Activated CD4-positive, alpha-beta T cell treated with anti-CD3 and anti-CD28 coated beads for 1 hour (primary cell): ENCODE measurements around the gene HAUS5.
A peak's percentile ranks its signal among the peaks of the same experiment; 100 is the strongest.
"Not testable (repeated sequence)": the region's sequence is repeated elsewhere in the genome, so short reads cannot be mapped to it uniquely, and the experiment has no call there.

Experiments used
- DNase-seq: peaks from one replicate; pipeline ENCODE4 v3.0.0-alpha.2; 2020

HAUS5 gene

GRCh38 chr19:35644206-35644986 is 31.9 kb downstream of the HAUS5 start:
- peak; percentile 89 for DNase-seq

DNA sequence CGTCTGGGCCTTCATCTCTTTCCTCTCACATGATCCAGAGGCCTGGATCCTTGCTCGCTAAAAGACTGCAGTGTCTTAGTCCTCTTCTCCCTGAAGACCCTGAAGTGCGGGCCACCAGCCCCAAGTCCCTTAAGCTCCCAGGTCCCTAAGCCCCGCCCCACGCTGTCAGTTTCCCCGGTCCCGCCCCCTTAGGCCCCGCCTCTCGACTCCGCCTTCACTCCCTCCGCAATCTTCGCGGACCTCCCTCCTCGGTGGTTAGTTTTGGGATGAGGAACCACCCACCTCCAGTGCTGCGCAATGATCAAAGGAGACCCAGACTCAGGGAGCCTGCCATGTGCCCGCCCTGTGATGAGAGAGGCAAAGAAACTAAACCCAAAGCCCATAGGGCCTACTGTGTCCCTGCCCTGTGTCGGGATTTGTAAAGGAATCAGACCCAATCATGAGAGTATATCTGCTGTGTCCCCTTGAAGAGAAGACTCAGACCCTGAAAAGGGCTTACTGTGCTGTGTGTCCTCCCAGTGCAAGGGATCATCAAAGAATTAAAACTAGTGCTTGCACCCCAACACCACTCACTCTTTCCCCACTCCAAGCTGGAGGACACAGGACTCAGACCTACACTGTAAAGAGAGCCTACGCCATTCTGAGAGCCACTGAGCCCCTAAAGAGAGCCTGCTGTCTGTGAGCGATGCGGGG is 32.6 kb downstream of the HAUS5 start:
- DNase-seq = peak; percentile 56

GRCh38 chr19:35645680-35646511 is 33.4 kb downstream of the HAUS5 start:
- DNase-seq = no peak

- peak; percentile 83 for DNase-seq
Observed at GRCh38 chr19:35648017-35648961, 35.8 kb downstream of the HAUS5 start, which contains the start of gene COX6B1. TSS of gene COX6B1 (plus strand) at chr19:35648323. CDS start at chr19:35651244, 2,921 bp downstream.

GRCh38 chr19:35650581-35650980 is 38.0 kb downstream of the HAUS5 start:
- DNase-seq = no peak

GRCh38 chr19:35654828-35655227 is 42.3 kb downstream of the HAUS5 start:
- not testable (repeated sequence) for DNase-seq

DNA sequence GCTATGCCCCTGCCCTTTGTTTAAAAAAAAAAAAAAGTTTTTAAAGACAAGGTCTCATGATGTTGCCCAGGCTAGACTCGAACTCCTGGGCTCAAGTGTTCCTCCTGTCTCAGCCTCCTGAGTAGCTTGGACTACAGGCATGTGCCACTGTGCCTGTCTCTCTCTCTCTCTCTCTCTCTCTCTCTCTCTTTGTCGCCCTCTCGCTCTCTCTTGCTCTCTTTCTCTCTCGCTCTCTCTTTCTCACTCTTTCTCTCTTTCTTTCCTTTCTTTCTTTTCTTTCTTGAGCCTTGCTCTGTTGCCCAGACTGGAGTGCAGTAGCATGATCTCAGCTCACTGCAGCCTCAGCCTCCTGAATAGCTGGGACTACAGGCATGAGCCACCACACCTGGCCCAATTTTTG is 43.1 kb downstream of the HAUS5 start:
- no peak for DNase-seq

DNA sequence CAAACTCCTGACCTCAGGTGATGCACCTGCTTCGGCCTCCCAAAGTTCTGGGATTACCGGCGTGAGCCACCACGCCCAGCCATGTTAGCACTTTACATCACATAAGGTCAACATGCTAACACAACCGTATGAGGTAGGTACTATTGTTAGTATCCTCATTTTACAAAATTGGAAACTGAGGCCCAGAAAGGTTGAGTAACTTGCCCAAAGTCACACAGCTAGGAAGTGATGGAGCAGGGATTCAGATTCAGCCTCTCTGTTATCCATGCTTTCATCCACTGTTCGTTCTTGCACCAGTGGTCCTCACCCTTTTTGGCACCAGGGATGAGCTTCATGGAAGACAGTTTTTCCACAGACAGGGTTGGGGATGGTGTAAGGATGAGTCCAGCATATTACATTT is 44.2 kb downstream of the HAUS5 start:
- DNase-seq = no peak

GRCh38 chr19:35657904-35658700 is 45.6 kb downstream of the HAUS5 start:
- no peak for DNase-seq

GRCh38 chr19:35661995-35662340 is 49.4 kb downstream of the HAUS5 start:
- no peak for DNase-seq

- no peak for DNase-seq
Observed at GRCh38 chr19:35663981-35664380, 51.4 kb downstream of the HAUS5 start.

DNA sequence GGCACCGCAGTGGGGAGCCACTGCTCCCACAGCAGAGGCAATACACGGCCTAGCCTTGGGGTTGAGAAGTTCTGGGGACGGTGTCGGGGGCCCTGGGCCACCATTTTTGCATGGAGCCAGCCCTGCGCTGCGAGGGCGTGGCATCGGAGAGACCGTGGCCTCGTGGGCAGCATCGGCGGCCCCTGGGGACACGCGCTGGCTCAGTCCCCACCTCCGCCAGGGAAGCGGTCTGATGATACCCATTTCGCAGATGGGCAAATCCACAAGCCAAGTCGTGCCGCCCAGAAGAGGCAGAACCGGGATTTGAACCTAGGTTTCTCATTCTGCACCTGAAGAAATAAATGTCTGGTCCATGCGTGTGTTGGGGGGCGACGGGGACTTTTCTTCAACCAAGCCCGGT is 52.6 kb downstream of the HAUS5 start:
- no peak for DNase-seq

DNA sequence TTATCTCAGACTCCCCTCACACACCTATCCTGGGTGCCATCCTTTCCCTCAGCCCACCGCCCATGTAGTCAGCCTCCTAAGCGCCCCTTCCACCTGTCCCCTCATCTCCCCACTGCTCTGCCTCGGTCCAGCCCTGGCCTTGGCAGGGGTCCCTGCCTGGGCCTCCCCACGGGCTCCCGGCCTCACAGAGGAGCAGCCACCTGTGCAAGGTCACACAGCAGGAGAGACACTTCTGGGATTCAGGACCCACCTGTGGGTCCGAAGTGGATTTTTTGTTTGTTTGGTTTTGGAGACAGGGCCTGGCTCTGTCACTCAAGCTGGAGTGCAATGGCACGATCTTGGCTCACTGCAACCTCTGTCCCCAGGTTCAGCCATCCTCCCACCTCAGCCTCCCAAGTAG is 53.1 kb downstream of the HAUS5 start:
- DNase-seq = no peak

DNA sequence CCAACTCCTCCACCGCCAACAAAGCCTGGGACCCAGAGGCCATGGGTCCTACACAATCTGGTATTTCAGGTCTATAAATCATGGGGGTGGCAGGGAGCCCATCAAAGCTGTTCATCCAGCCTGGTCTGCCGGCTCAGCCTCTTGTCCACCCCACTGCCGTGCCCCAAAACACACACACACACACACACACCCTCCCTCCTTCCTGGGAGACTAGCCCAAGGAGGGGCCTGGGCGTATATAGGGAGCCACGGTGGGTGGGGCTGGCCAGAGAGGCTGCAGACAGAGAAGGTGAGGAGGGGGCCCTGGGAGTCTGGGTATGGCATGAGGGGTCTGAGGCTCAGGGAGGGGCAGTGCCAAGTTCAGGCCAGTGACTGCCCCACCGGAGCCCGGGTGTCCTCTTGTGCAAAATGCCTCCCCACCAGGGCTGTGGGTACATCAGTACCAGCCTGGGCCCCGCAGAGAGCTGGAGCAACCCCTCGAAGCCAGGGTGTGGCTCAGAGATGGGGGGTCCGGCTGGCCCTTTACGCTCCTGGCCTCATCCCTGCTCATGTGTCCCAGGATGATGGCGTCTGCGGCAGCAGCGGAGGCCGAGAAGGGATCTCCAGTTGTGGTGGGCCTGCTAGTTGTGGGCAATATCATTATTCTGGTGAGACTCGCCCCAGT is 53.8 kb downstream of the HAUS5 start, which contains the start of gene UPK1A:
Gene UPK1A, plus strand, starts transcription at position 267 of the 663 bp plus-strand sequence. Its CDS starts 296 bp downstream, at position 563.
- no peak for DNase-seq

DNA sequence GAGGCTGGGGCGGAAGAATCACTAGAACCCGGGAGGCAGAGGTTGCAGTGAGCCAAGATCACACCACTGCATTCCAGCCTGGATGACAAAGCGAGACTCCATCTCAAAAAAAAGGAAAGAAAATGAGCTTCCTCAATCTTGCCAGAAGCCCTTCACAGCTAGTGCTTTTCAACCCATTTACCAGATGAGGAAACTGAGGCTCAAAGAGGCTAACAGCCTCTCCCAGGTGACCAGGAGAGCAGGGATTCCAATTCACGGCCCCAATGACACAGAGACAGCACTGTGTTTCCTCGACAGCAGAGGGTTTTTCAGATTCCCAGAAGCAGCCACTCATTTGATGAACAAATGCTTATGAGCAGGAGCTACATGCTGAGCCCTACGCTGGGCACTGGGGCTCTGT is 57.0 kb downstream of the HAUS5 start:
- DNase-seq = no peak

GRCh38 chr19:35669974-35670373 is 57.4 kb downstream of the HAUS5 start:
- DNase-seq = no peak

DNA sequence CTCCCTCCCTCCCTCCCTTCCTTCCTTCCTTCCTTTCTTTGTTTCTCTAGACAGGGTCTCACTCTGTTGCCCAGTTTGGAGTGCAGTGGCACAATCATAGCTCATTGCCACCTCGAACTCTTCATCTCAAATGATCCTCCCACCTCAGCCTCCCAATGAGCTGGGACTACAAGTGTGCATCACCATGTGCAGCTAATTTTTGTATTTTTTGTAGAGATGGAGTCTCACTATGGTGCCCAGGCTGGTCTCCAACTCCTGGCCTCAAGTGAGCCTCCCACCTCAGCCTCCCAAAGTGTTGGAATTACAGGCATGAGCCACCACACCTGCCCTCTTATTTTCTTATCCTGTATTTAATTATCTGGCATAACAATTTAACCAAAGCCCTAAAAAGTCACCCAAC is 58.2 kb downstream of the HAUS5 start:
- no peak for DNase-seq

- DNase-seq = no peak
Observed at GRCh38 chr19:35671818-35672217, 59.3 kb downstream of the HAUS5 start.

GRCh38 chr19:35673121-35673804 is 60.7 kb downstream of the HAUS5 start:
- DNase-seq = peak; percentile 16
